Skeletal muscle tissue (tissue), 4 donors: ENCODE measurements around the gene VANGL1. TPM values are rescaled to one million over a fixed set of nuclear protein-coding genes. Genes with fewer than 3 reads are reported as not detected.

ENCODE experiments used
- H3K27ac ChIP-seq: one replicate; pipeline ENCODE4 v1.7.0; 2013; ENCODE audit warnings: mild to moderate bottlenecking, low read depth, low read length, inconsistent platforms
- H3K27me3 ChIP-seq, 3 donors: one replicate each; pipeline ENCODE4 v1.7.0; 2013; ENCODE audit warnings: low read length in 3 of 3; ENCODE audit not compliant: control insufficient read depth in 3 of 3, insufficient read depth in 3 of 3
- H3K36me3 ChIP-seq, 3 donors: one replicate each; pipeline ENCODE4 v1.7.0; 2013; ENCODE audit warnings: low read length in 3 of 3; ENCODE audit not compliant: control insufficient read depth in 3 of 3, insufficient read depth in 3 of 3
- H3K4me1 ChIP-seq, 3 donors: one replicate each; pipeline ENCODE4 v1.7.0; 2013; ENCODE audit warnings: low read length in 3 of 3, mild to moderate bottlenecking in 3 of 3; ENCODE audit not compliant: control insufficient read depth in 3 of 3, insufficient read depth in 3 of 3
- H3K4me3 ChIP-seq, 3 donors: one replicate each; pipeline ENCODE4 v1.7.0; 2013; ENCODE audit warnings: low read length in 3 of 3
- H3K9ac ChIP-seq, 3 donors: one replicate each; pipeline ENCODE4 v1.7.0; 2013; ENCODE audit warnings: low read length in 3 of 3, mild to moderate bottlenecking in 3 of 3, moderate library complexity in 2 of 3, low read depth in 1 of 3
- H3K9me3 ChIP-seq, 3 donors: one replicate each; pipeline ENCODE4 v1.7.0; 2013; ENCODE audit warnings: low read length in 3 of 3; ENCODE audit not compliant: control insufficient read depth in 3 of 3
- total RNA-seq: library from RNA; depleted of rRNA; stranded (reverse); fragments of >200 nt; gene quantifications from one replicate; pipeline ENCODE4 v1.2.3, GENCODE V29; 2014
- donor health status: Osteomylitis.

Gene VANGL1
- total RNA-seq, 1 donor from 2014 or later: 4.2 TPM

DNA sequence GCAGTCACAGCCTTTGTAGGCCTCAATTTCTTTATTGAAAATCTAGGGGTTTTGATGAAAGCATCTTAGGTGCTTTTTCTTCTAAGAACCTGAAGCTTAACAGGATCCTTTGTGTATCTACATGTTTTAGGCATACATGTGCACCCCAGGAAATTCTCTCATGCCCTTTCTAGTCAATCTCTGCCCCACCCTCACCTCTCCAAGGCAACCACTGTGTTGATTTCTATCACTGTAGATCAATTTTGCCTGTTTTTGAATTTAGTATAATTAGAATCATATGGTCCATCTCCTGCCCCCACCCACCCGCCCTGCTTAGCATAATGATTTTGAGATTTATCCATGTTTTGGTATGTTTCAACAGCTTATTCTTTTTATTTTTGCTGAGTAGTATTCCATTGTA is 19.4 kb downstream of the VANGL1 start:
- no peak overlapping the region for H3K4me3 ChIP-seq
- H3K4me1 ChIP-seq: peaks cover 2 to 5% (median 4%) of the 10 kb centered on the region in 3 donors
- H3K36me3 ChIP-seq: peaks cover 11 to 19% (median 13%) of the 10 kb centered on the region in 3 donors
- H3K27me3 ChIP-seq: no peaks in the 10 kb centered on the region
- no peak overlapping the region for H3K27ac ChIP-seq
- no peak overlapping the region for H3K9ac ChIP-seq
- no peaks in the 10 kb centered on the region for H3K9me3 ChIP-seq

DNA sequence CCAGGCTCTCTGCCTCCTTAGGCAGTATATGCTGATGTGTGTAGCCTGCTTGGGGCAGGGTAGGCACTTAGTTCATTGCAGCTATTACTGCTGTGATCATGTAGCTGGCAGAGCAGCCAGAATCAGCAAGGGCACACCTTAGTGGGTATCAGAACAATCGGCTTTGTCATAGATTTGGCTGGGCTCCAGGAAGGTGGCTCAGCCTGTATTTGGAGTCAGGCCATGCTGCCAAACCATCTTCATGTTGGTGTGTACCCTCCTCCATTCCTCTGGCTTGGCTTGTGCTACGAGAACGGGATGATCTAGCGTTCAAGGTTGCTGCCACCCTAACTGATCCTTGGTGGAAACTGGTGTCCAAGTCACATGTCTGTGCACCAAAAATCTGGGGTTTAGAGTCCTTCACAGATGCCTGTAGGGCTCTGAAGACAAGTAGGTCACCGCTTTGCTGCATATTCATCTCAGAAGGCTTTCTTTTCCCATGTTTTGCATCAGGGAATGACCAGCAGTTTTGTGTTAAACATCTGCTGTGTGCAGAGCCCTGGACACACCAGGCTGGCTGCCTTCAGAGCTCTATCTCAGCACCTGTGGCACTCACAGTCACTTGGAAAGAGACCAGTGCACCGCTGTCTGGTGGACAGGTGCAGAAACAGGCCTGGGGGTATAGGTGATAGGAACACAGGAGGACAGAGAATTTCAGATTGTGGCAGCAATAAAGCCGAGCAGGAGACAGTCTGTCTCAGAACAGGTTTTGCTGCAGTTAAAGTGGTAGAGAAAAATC is 23.7 kb downstream of the VANGL1 start:
- Histone ChIP-seq H3K9ac (no peak overlapping the region), H3K27me3 (no peaks in the 10 kb centered on the region), H3K4me1 (peaks cover 15 to 22% (median 16%) of the 10 kb centered on the region in 3 donors), H3K27ac (no peak overlapping the region), H3K4me3 (no peak overlapping the region), H3K36me3 (peaks cover 9 to 15% (median 11%) of the 10 kb centered on the region in 3 donors), H3K9me3 (no peaks in the 10 kb centered on the region)

DNA sequence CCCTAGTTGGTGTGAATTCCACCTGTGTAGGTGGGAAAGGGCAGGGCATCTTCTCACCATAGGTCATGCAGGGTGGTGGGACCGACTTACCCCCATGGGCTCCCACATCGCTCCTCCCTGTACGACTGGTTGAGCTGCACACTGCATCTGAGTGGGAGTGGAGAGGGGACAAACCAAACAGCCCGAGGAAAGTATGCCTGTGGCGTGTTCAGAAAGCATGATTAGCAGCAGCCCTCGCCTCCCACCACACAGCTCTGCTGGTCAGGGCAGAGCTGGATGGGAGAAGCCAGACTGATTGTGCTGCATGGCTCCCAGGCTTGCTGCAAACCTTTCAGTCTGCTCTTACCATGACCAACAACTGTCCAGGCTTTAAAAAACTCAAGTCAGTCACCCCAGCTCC is 24.4 kb downstream of the VANGL1 start:
- H3K27ac ChIP-seq: no peak overlapping the region
- H3K4me3 ChIP-seq: no peak overlapping the region
- H3K36me3 ChIP-seq: peaks cover 9 to 12% (median 9%) of the 10 kb centered on the region in 3 donors
- peaks cover 15 to 22% (median 16%) of the 10 kb centered on the region in 3 donors for H3K4me1 ChIP-seq
- no peak overlapping the region for H3K9ac ChIP-seq
- no peaks in the 10 kb centered on the region for H3K9me3 ChIP-seq
- H3K27me3 ChIP-seq: no peaks in the 10 kb centered on the region

DNA sequence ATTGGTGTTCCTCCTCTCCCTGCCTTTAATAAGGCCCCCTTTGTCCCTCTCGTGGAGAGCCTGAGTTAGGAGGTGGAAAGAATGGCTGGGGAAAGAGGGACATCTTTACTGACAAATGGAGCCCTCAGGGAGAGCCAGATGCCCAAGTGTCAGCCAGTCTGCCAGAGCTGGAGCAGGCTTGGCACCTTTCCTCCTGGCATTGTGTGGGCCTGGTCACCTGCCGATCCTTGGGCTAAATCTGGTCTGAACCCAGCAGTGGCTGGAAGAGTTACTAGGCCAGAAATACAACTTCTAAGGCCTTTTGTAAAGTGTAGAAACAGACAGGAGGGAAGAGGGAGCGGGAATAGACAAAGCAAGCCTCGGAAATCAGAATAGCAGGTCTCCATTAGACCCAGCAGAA is 24.9 kb downstream of the VANGL1 start:
- no peaks in the 10 kb centered on the region for H3K9me3 ChIP-seq
- peak overlapping the region in 2 of 3 donors; percentile 36 to 54 for H3K9ac ChIP-seq
- peaks cover 15 to 22% (median 16%) of the 10 kb centered on the region in 3 donors for H3K4me1 ChIP-seq
- peak overlapping the region; percentile 69 for H3K27ac ChIP-seq
- H3K36me3 ChIP-seq: peaks cover 9 to 12% (median 9%) of the 10 kb centered on the region in 3 donors
- no peak overlapping the region for H3K4me3 ChIP-seq
- no peaks in the 10 kb centered on the region for H3K27me3 ChIP-seq

DNA sequence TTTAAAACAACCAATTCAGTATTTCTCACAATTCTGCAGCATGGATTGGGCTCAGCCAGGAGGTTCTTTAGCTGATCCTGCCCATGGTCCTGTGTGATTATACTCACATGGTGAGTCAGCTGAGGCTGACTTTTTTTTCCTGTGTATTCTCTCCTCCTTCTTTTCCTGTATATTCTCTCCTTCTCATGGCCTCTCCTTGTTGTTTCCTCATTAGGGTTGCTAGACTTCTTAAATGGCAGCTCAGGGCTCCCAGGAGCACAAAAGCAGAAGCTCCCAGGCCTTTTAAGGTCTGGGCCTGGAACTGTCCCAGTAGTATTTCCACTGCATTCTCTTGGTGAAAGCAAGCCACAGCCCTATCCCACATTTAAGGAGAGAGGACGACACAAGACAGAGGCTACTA is 26.8 kb downstream of the VANGL1 start:
- H3K36me3 ChIP-seq: peaks cover 7 to 12% (median 7%) of the 10 kb centered on the region in 3 donors
- no peaks in the 10 kb centered on the region for H3K9me3 ChIP-seq
- no peak overlapping the region for H3K4me3 ChIP-seq
- H3K27ac ChIP-seq: no peak overlapping the region
- H3K27me3 ChIP-seq: no peaks in the 10 kb centered on the region
- peaks cover 15 to 22% (median 16%) of the 10 kb centered on the region in 3 donors for H3K4me1 ChIP-seq
- no peak overlapping the region for H3K9ac ChIP-seq

DNA sequence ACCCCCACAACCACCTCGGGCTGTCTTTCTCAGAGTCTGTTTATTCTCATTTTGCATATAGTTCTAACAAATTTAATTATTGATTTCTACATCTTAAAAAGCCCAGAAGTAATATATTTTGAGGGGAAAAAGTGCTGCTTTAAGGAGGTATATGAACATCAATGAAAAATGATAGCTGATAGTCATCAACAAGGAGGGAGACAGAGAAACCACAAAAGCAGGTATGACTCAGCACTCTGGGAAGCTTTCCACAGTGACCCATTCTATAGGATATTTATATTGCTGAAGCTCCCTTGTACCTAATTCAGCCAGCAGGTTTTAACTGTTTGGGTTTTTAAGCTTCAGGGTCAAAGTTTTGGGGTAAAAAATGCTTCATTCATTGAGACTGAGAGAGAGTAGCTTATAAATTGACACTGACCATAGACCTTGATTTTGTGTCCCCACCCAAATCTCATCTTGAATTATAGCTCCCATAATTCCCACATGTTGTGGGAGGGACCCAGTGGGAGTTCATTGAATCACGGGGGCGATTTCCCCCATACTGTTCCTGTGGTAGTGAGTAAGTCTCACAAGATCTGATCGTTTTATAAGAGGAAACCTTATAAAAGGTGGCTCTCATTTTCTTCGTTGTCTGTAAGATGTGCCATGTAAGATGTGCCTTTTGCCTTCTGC is 27.4 kb downstream of the VANGL1 start:
- H3K27me3 ChIP-seq: no peaks in the 10 kb centered on the region
- no peaks in the 10 kb centered on the region for H3K9me3 ChIP-seq
- no peak overlapping the region for H3K4me3 ChIP-seq
- H3K9ac ChIP-seq: no peak overlapping the region
- H3K4me1 ChIP-seq: peaks cover 15 to 22% (median 16%) of the 10 kb centered on the region in 3 donors
- peaks cover 1 to 9% (median 2%) of the 10 kb centered on the region in 3 donors for H3K36me3 ChIP-seq
- no peak overlapping the region for H3K27ac ChIP-seq

DNA sequence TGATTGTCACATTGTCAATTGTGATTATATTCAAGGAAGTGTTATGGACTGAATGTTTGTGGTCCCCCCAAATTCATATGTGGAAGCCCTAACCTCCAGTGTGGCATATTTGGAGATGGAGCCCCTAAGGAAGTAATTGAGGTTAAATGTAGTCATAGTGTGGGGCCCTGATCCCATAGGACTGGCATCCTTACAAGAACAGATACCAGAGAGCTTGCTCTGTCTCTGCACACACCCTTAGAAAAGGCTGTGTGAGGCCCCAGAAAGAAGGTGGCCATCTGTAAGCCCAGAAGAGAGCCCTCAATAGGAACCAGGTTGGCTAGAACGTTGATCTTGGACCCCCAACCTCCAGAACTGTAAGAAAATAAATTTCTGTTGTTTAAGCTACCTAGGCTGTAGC is 28.1 kb downstream of the VANGL1 start:
- Histone ChIP-seq H3K9me3 (no peaks in the 10 kb centered on the region), H3K36me3 (peaks cover 0 to 7% (median 0%) of the 10 kb centered on the region in 3 donors), H3K4me3 (no peak overlapping the region), H3K27ac (no peak overlapping the region), H3K27me3 (no peaks in the 10 kb centered on the region), H3K9ac (no peak overlapping the region), H3K4me1 (peaks cover 15 to 22% (median 16%) of the 10 kb centered on the region in 3 donors)

DNA sequence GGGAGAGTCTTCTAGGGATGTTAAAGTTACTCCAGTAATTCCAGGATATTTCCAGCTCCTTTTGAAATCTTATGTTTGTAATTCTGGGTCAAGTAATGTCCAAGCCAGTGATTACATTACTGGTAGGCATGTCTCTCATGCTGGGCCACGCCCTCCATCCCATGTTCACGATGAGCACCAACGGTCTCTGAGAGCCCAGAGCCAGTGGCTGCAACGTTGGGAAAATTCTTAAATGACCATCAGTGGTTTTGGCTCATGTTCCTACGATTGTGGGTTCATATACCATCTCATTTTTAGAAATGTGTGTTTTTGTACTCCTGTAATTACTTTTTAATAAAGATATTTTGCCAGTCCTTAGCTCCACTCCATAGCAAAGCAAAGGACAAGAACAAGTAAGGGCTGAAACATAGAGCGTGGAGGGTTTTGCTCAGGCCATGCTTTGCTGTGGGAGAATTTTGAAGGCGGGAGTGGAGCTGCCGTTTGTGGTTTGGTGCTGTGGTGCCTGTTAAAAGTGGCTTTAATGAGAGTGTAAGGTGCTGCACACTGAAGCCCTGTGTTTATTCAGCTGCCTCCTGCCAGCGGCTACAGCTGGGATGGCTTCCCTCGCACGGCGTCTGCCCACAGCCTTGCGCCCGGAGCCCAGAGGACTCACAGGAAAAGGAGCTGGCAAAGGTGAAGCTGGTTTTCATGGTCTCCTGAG is 28.9 kb downstream of the VANGL1 start:
- Histone ChIP-seq H3K4me1 (peaks cover 15 to 22% (median 16%) of the 10 kb centered on the region in 3 donors), H3K36me3 (peaks cover 0 to 4% (median 0%) of the 10 kb centered on the region in 3 donors), H3K27me3 (no peaks in the 10 kb centered on the region), H3K9ac (no peak overlapping the region), H3K4me3 (no peak overlapping the region), H3K9me3 (no peaks in the 10 kb centered on the region), H3K27ac (no peak overlapping the region)

DNA sequence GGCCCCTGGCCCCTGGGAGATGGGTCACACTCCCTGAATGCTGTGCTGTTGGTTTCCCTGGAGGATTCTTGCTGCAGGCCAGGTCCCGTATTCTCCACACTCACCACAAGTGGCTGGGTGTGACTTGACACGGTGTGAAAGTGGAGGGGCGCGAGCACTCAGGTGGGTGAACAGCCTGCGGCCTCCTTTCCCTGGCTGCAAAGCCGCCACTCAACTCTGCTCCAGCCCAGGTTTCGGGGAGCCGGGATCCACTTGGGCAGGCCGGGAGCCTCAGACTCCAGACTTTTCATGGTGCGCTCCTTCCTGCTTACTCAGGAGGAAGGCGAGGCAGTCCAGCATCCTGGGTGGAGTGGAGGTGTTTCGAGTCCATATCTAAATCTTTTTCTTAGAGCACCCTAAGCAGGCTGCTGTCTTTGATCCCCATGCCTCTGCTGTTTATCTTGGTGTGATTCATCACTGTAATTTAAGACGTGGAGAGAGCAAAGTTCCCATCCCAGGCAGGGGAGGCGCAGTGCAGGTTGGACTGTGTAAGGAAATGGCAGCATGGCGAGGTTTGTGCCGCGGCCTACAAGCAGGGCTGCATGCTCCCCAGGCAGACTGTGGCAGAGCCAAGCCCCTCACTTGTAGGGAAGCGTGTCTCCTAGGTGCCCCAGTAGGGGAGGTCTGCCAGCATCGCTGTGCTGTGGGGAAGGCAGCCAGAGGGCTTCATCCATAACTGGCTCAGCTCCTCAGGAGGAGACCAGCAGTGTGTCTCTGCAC is 29.6 kb downstream of the VANGL1 start:
- Histone ChIP-seq H3K27me3 (no peaks in the 10 kb centered on the region), H3K4me3 (no peak overlapping the region), H3K9me3 (no peaks in the 10 kb centered on the region), H3K4me1 (peaks cover 10 to 15% (median 11%) of the 10 kb centered on the region in 3 donors), H3K9ac (no peak overlapping the region), H3K27ac (no peak overlapping the region), H3K36me3 (peaks cover 0 to 4% (median 0%) of the 10 kb centered on the region in 3 donors)
